GM12878 (cell line): ENCODE measurements around the gene ADAMTS18. TPM values are rescaled to one million over a fixed set of nuclear protein-coding genes. Genes with fewer than 3 reads are reported as not detected.

Source experiments
- ATAC-seq: fragments of 200-7000 bp; cut with Tn5 transposase; 3 replicates; pipeline ENCODE4 v1.9.1; 2020; ENCODE audit warnings: mild to moderate bottlenecking, moderate library complexity
- BruUV-seq: library from RNA; stranded (reverse); fragments of 400-500 nt; replicated peaks from 2 replicates; lab custom pipeline; 2021; lab: Mats Ljungman, UMichigan
- CTCF ChIA-PET: fragments of 300-600 bp; sonication (Branson Sonifier 250); formaldehyde crosslinking; extraction: SDS; loops from one replicate; lab custom pipeline; 2021; ENCODE audit warnings: inconsistent platforms; lab: Yijun Ruan, JAX
- POLR2A ChIA-PET: fragments of 350-600 bp; formaldehyde crosslinking; extraction: SDS; loops from one replicate; lab custom pipeline; 2021; ENCODE audit warnings: inconsistent platforms; lab: Charles Lee
- RAD21 ChIA-PET: fragments of 300-600 bp; sonication (Branson Sonifier 250); formaldehyde crosslinking; loops from one replicate; lab custom pipeline; 2023; ENCODE audit warnings: antibody characterized with exemption; ENCODE audit not compliant: unreplicated experiment; lab: Charles Lee
- SMC1A ChIA-PET: fragments of 300-600 bp; sonication (Branson Sonifier 250); formaldehyde crosslinking; loops from one replicate; lab custom pipeline; 2023; ENCODE audit not compliant: unreplicated experiment, uncharacterized antibody; lab: Charles Lee
- DNase-seq: peaks from one replicate; pipeline ENCODE4 v3.0.0-alpha.2; 2011; ENCODE audit warnings: low read depth, low spot score
- FAIRE-seq: peaks from 3 replicates; lab custom pipeline; 2011; peaks lifted over from hg19 to GRCh38; lab: Jason Lieb, UNC
- H2AFZ ChIP-seq: 2 replicates; pipeline ENCODE4 v1.6.0; 2011; ENCODE audit warnings: low read depth, low read length, control low read depth; ENCODE audit not compliant: control insufficient read depth
- H3K27ac ChIP-seq: 2 replicates; pipeline ENCODE4 v1.5.1; 2011; ENCODE audit warnings: control low read depth; ENCODE audit not compliant: control insufficient read depth, insufficient read depth
- H3K27me3 ChIP-seq, 2 experiments: replicated peaks in 1 of 2; 2 replicates each; pipeline versions ENCODE4 v1.6.0 to v1.6.1; 2011; ENCODE audit warnings: low read length in 1 of 2; ENCODE audit not compliant: control insufficient read depth in 2 of 2, insufficient read depth in 2 of 2
- H3K36me3 ChIP-seq, 2 experiments: 2 replicates each; pipeline ENCODE4 v1.5.1; 2011; ENCODE audit warnings: low read length in 1 of 2; ENCODE audit not compliant: control insufficient read depth in 2 of 2, insufficient read depth in 2 of 2
- H3K4me1 ChIP-seq: 2 replicates; pipeline ENCODE4 v1.6.1; 2011; ENCODE audit warnings: mild to moderate bottlenecking, low read length, moderate library complexity, mixed read lengths; ENCODE audit not compliant: control insufficient read depth, insufficient read depth
- H3K4me2 ChIP-seq: 2 replicates; pipeline ENCODE4 v1.6.0; 2011; ENCODE audit warnings: control low read depth; ENCODE audit not compliant: control insufficient read depth, insufficient read depth
- H3K4me3 ChIP-seq: fragments of 200-600 bp; sonication (generic); 2 replicates; pipeline ENCODE4 v1.5.1; 2016
- H3K79me2 ChIP-seq: 2 replicates; pipeline ENCODE4 v1.6.0; 2011; ENCODE audit warnings: low read length; ENCODE audit not compliant: control insufficient read depth, insufficient read depth
- H3K9ac ChIP-seq: 2 replicates; pipeline ENCODE4 v1.8.0; 2011; ENCODE audit warnings: low read length, control low read depth, mixed read lengths; ENCODE audit not compliant: control insufficient read depth, insufficient read depth
- H3K9me3 ChIP-seq: replicated peaks from 3 replicates; pipeline ENCODE4 v1.5.1; 2011; ENCODE audit warnings: mild to moderate bottlenecking, low read length; ENCODE audit not compliant: control insufficient read depth, insufficient read depth
- H4K20me1 ChIP-seq: 2 replicates; pipeline ENCODE4 v1.6.0; 2011; ENCODE audit not compliant: control insufficient read depth, insufficient read depth
- IRF4 ChIP-seq: IDR thresholded peaks from 2 replicates; pipeline ENCODE4 v1.6.1; 2011; ENCODE audit warnings: low read depth, low read length
- MTA2 ChIP-seq: fragments of 450-650 bp; IDR thresholded peaks from 2 replicates; pipeline ENCODE4 v1.6.1; 2016; ENCODE audit warnings: low read depth, mild to moderate bottlenecking, moderate library complexity
- MYB ChIP-seq: fragments of 150-350 bp; IDR thresholded peaks from 2 replicates; pipeline ENCODE4 v1.6.1; 2014; ENCODE audit warnings: mild to moderate bottlenecking, low read depth, low read length, borderline replicate concordance
- NFIC ChIP-seq: IDR thresholded peaks from 2 replicates; pipeline ENCODE4 v1.6.1; 2012; ENCODE audit warnings: low read depth, mild to moderate bottlenecking, inconsistent platforms, low read length, moderate library complexity
- PAX8 ChIP-seq: fragments of 450-650 bp; IDR thresholded peaks from 2 replicates; pipeline ENCODE4 v1.6.1; 2017; ENCODE audit warnings: mild to moderate bottlenecking, moderate library complexity
- RFX5 ChIP-seq: IDR thresholded peaks from 2 replicates; pipeline ENCODE4 v1.6.1; 2011; ENCODE audit warnings: low read depth, low read length, improper control_type of control experiment
- SUPT20H ChIP-seq: IDR thresholded peaks from 2 replicates; pipeline ENCODE4 v1.6.1; 2011; ENCODE audit warnings: low read depth, mild to moderate bottlenecking, low read length, moderate library complexity, borderline replicate concordance; ENCODE audit not compliant: control insufficient read depth
- TARDBP ChIP-seq: IDR thresholded peaks from 2 replicates; pipeline ENCODE4 v1.6.1; 2016; ENCODE audit warnings: borderline replicate concordance
- TCF3 ChIP-seq: IDR thresholded peaks from 2 replicates; pipeline ENCODE4 v1.6.1; 2012; ENCODE audit warnings: low read depth, mild to moderate bottlenecking, low read length, borderline replicate concordance; ENCODE audit not compliant: insufficient read depth
- WGBS: methylation state at CpG from one replicate; pipeline ENCODE4 v1.1.6; 2016; ENCODE audit warnings: low lambda C conversion rate; ENCODE audit not compliant: insufficient replicate concordance, insufficient coverage; ENCODE audit errors: missing lambda C conversion rate; 5-methylcytosine and 5-hydroxymethylcytosine counted together
- in situ Hi-C: fragments of 300-500 bp; cut with MboI; formaldehyde crosslinking; loops from 9 replicates; pipeline ENCODE4 v1.14.3; 2018; ENCODE audit warnings: mixed read lengths
- intact Hi-C: fragments of 100-400 bp; cut with micrococcal nuclease; formaldehyde crosslinking; loops from one replicate; pipeline ENCODE4 v1.14.2; 2022; ENCODE audit not compliant: unreplicated experiment
- polyA plus RNA-seq, 11 experiments: library from polyadenylated mRNA; depleted of rRNA in 4 of 11; unstranded in 6 of 11; stranded (reverse) in 5 of 11; fragments of >200 nt; fragmentation: Nextera tagmentation in 4 of 11; fragmentation: Illumina TruSeq in 1 of 11; extraction: Ambion mirVana in 4 of 11; extraction: Trizol in 1 of 11; gene quantifications; 1 replicate in 1 of 11; 2 replicates in 10 of 11; pipeline versions ENCODE4 v1.2.1 to v1.2.3, GENCODE V29; 2011 to 2016; ENCODE audit warnings: inconsistent platforms in 2 of 11, missing spikeins in 2 of 11, low read depth in 1 of 11
- total RNA-seq, 4 experiments: library from RNA; depleted of rRNA in 3 of 4; stranded (reverse); fragments of >200 nt in 3 of 4; fragmentation: Illumina TruSeq in 1 of 4; extraction: Trizol in 1 of 4; gene quantifications; 2 replicates each; pipeline versions ENCODE4 v1.2.1 to v1.2.3, GENCODE V29; 2013 to 2021
- TF ChIP-seq, protein P1 (sequence below): fragments of 150-350 bp; IDR thresholded peaks from 2 replicates; pipeline ENCODE4 v1.6.1; 2016; ENCODE audit warnings: low read depth, low read length
- TF ChIP-seq, protein P2 (sequence below): IDR thresholded peaks from 2 replicates; pipeline ENCODE4 v1.6.1; 2012; ENCODE audit warnings: low read depth, low read length, improper control_type of control experiment
- TF ChIP-seq, protein P3 (sequence below), 3 experiments: IDR thresholded peaks in 2 of 3; conservative IDR thresholded peaks in 1 of 3; 2 replicates each; pipeline ENCODE4 v1.5.1; 2011; ENCODE audit warnings: low read depth in 3 of 3, low read length in 3 of 3, mild to moderate bottlenecking in 3 of 3, control low read depth in 2 of 3, moderate library complexity in 2 of 3, inconsistent platforms in 1 of 3, mixed read lengths in 1 of 3; ENCODE audit not compliant: control insufficient read depth in 2 of 3, insufficient read depth in 1 of 3; ENCODE audit errors: extremely low read depth in 1 of 3
- TF ChIP-seq, protein P4 (sequence below): IDR thresholded peaks from 2 replicates; pipeline ENCODE4 v1.6.1; 2012; ENCODE audit warnings: mild to moderate bottlenecking, low read depth, low read length

ADAMTS18 gene
- total and polyA plus RNA-seq, 10 of the 15 experiments (the other 5 are each of a cell fraction or from before 2014, with no cell fraction given) = not detected

DNA sequence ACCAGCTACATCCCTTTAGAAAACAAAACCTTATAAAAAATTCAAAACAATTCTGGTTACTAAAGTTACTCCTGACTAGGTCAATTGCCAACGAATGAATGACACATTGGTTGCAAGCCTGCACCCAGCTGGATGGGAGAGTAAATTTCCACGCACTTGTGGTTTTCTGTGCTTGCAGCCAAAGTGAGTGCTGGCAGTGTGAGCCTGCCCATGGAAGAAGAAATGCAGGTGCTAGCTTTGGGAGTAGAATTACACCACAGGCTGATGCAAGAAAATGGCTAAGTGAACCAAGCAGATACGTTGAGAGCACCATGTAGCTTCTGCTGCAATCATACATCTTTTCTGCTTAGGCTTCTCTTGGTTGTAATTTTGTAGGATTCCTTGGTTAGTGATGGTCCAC lies 161.0 kb downstream of the ADAMTS18 start:
- TF ChIP-seq IRF4 (no peak), MTA2 (no peak), MYB (no peak), NFIC (no peak), RFX5 (no peak), PAX8 (no peak), SUPT20H (no peak), TCF3 (no peak), TARDBP (no peak)
- TF ChIP-seq, protein P1, sequence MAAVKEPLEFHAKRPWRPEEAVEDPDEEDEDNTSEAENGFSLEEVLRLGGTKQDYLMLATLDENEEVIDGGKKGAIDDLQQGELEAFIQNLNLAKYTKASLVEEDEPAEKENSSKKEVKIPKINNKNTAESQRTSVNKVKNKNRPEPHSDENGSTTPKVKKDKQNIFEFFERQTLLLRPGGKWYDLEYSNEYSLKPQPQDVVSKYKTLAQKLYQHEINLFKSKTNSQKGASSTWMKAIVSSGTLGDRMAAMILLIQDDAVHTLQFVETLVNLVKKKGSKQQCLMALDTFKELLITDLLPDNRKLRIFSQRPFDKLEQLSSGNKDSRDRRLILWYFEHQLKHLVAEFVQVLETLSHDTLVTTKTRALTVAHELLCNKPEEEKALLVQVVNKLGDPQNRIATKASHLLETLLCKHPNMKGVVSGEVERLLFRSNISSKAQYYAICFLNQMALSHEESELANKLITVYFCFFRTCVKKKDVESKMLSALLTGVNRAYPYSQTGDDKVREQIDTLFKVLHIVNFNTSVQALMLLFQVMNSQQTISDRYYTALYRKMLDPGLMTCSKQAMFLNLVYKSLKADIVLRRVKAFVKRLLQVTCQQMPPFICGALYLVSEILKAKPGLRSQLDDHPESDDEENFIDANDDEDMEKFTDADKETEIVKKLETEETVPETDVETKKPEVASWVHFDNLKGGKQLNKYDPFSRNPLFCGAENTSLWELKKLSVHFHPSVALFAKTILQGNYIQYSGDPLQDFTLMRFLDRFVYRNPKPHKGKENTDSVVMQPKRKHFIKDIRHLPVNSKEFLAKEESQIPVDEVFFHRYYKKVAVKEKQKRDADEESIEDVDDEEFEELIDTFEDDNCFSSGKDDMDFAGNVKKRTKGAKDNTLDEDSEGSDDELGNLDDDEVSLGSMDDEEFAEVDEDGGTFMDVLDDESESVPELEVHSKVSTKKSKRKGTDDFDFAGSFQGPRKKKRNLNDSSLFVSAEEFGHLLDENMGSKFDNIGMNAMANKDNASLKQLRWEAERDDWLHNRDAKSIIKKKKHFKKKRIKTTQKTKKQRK = no peak
- TF ChIP-seq, protein P2, sequence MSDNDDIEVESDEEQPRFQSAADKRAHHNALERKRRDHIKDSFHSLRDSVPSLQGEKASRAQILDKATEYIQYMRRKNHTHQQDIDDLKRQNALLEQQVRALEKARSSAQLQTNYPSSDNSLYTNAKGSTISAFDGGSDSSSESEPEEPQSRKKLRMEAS = no peak
- TF ChIP-seq, protein P3, sequence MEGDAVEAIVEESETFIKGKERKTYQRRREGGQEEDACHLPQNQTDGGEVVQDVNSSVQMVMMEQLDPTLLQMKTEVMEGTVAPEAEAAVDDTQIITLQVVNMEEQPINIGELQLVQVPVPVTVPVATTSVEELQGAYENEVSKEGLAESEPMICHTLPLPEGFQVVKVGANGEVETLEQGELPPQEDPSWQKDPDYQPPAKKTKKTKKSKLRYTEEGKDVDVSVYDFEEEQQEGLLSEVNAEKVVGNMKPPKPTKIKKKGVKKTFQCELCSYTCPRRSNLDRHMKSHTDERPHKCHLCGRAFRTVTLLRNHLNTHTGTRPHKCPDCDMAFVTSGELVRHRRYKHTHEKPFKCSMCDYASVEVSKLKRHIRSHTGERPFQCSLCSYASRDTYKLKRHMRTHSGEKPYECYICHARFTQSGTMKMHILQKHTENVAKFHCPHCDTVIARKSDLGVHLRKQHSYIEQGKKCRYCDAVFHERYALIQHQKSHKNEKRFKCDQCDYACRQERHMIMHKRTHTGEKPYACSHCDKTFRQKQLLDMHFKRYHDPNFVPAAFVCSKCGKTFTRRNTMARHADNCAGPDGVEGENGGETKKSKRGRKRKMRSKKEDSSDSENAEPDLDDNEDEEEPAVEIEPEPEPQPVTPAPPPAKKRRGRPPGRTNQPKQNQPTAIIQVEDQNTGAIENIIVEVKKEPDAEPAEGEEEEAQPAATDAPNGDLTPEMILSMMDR (IDR thresholded peaks at IDR 0.05 in 2 of 3, conservative IDR thresholded peaks at IDR 0.05 in 1 of 3; ENCODE audit: control insufficient read depth in 2 of 3, extremely low read depth in 1 of 3, insufficient read depth in 1 of 3, low read depth in 3 of 3, low read length in 3 of 3) = no peak
- TF ChIP-seq, protein P4, sequence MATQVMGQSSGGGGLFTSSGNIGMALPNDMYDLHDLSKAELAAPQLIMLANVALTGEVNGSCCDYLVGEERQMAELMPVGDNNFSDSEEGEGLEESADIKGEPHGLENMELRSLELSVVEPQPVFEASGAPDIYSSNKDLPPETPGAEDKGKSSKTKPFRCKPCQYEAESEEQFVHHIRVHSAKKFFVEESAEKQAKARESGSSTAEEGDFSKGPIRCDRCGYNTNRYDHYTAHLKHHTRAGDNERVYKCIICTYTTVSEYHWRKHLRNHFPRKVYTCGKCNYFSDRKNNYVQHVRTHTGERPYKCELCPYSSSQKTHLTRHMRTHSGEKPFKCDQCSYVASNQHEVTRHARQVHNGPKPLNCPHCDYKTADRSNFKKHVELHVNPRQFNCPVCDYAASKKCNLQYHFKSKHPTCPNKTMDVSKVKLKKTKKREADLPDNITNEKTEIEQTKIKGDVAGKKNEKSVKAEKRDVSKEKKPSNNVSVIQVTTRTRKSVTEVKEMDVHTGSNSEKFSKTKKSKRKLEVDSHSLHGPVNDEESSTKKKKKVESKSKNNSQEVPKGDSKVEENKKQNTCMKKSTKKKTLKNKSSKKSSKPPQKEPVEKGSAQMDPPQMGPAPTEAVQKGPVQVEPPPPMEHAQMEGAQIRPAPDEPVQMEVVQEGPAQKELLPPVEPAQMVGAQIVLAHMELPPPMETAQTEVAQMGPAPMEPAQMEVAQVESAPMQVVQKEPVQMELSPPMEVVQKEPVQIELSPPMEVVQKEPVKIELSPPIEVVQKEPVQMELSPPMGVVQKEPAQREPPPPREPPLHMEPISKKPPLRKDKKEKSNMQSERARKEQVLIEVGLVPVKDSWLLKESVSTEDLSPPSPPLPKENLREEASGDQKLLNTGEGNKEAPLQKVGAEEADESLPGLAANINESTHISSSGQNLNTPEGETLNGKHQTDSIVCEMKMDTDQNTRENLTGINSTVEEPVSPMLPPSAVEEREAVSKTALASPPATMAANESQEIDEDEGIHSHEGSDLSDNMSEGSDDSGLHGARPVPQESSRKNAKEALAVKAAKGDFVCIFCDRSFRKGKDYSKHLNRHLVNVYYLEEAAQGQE = no peak
- no peak overlapping the region for H3K4me2 ChIP-seq
- WGBS = 0% methylated on average over 3 of the region's 3 CpGs
- in situ Hi-C loops = no loop called here
- BruUV-seq = no TSS peak
- POLR2A ChIA-PET = no interaction called here
- CTCF ChIA-PET = no interaction called here
- ATAC-seq = no peak
- no peaks in the 10 kb centered on the region for H3K27me3 ChIP-seq
- SMC1A ChIA-PET = no interaction called here
- no peak for DNase-seq
- H3K9me3 ChIP-seq = no peaks in the 10 kb centered on the region
- no peaks in the 10 kb centered on the region for H3K36me3 ChIP-seq
- intact Hi-C loops = no loop called here
- no peak overlapping the region for H3K27ac ChIP-seq
- no peaks in the 10 kb centered on the region for H3K4me1 ChIP-seq
- no peak overlapping the region for H2AFZ ChIP-seq
- no peak overlapping the region for H3K9ac ChIP-seq
- no peaks in the 10 kb centered on the region for H3K79me2 ChIP-seq
- H4K20me1 ChIP-seq = no peaks in the 10 kb centered on the region
- no peak for FAIRE-seq
- H3K4me3 ChIP-seq = no peak overlapping the region
- RAD21 ChIA-PET = no interaction called here
